Esophagus muscularis mucosa (tissue), 4 donors: ENCODE data around the gene THRB. TPM values are rescaled to one million over a fixed set of nuclear protein-coding genes. Genes with fewer than 3 reads are reported as not detected.

Experiments
- DNase-seq: peaks from one replicate; pipeline ENCODE4 v3.0.0-alpha.2; 2017; ENCODE audit errors: extremely low spot score
- H3K27ac ChIP-seq, 4 donors: fragments of 200-600 bp; sonication (generic); replicated peaks in 1 of 4; 1 replicate in 3 of 4; 2 replicates in 1 of 4; pipeline ENCODE4 v1.5.1; 2016 to 2019; ENCODE audit warnings: mild to moderate bottlenecking in 1 of 4
- H3K27me3 ChIP-seq, 4 donors: fragments of 200-600 bp; sonication (generic); one replicate each; pipeline versions ENCODE4 v1.5.1 to v1.6.0; 2016 to 2019
- H3K36me3 ChIP-seq, 4 donors: fragments of 200-600 bp; sonication (generic); one replicate each; pipeline ENCODE4 v1.5.1; 2016 to 2019
- H3K4me1 ChIP-seq, 4 donors: fragments of 200-600 bp; sonication (generic); one replicate each; pipeline ENCODE4 v1.5.1; 2016 to 2019
- H3K4me3 ChIP-seq, 4 donors: fragments of 200-600 bp; sonication (generic); 1 replicate in 2 of 4; 2 replicates in 2 of 4; pipeline ENCODE4 v1.5.1; 2016 to 2019; ENCODE audit warnings: mild to moderate bottlenecking in 4 of 4, moderate library complexity in 1 of 4
- H3K9me3 ChIP-seq, 4 donors: fragments of 200-600 bp; sonication (generic); 1 replicate in 3 of 4; 2 replicates in 1 of 4; pipeline ENCODE4 v1.5.1; 2016 to 2019
- EP300 ChIP-seq: sonication (generic); formaldehyde crosslinking; IDR thresholded peaks from one replicate; pipeline ENCODE4 v1.6.1; 2017; ENCODE audit warnings: antibody characterized with exemption
- POLR2A ChIP-seq: fragments of 450-650 bp; IDR thresholded peaks from one replicate; pipeline ENCODE4 v1.6.1; 2017; ENCODE audit warnings: antibody characterized with exemption, moderate library complexity, mild to moderate bottlenecking, low read depth
- POLR2AphosphoS5 ChIP-seq, 2 donors: sonication (generic); formaldehyde crosslinking; IDR thresholded peaks; one replicate each; pipeline ENCODE4 v1.6.1; 2017; ENCODE audit warnings: antibody characterized with exemption in 2 of 2
- WGBS: methylation state at CpG from one replicate; pipeline ENCODE4 v1.1.5; 2018; 5-methylcytosine and 5-hydroxymethylcytosine counted together
- intact Hi-C: fragments of 100-400 bp; cut with DNase I; formaldehyde crosslinking; loops from one replicate; pipeline ENCODE4 v1.15.1; 2023
- total RNA-seq, 4 donors: library from RNA; depleted of rRNA; stranded (reverse); fragments of >200 nt; gene quantifications; one replicate each; pipeline versions ENCODE4 v1.1.0 to v1.2.1, GENCODE V29; 2016
- TF ChIP-seq, protein P1 (sequence below), 3 experiments: fragments of 200-600 bp in 2 of 3; fragments of 450-650 bp in 1 of 3; sonication (generic) in 2 of 3; IDR thresholded peaks; one replicate each; pipeline ENCODE4 v1.5.1; 2017 to 2019; ENCODE audit warnings: antibody characterized with exemption in 3 of 3, mild to moderate bottlenecking in 2 of 3, moderate library complexity in 1 of 3

The THRB gene
- total RNA-seq, 4 donors from 2014 or later = 31.5 to 68.6 (median 39.3) TPM

- no peaks in the 10 kb centered on the region for H3K36me3 ChIP-seq
- DNase-seq = no peak
- TF ChIP-seq POLR2AphosphoS5 (IDR thresholded peaks at IDR 0.05) (no peak), POLR2A (no peak), EP300 (no peak)
- TF ChIP-seq, protein P1, sequence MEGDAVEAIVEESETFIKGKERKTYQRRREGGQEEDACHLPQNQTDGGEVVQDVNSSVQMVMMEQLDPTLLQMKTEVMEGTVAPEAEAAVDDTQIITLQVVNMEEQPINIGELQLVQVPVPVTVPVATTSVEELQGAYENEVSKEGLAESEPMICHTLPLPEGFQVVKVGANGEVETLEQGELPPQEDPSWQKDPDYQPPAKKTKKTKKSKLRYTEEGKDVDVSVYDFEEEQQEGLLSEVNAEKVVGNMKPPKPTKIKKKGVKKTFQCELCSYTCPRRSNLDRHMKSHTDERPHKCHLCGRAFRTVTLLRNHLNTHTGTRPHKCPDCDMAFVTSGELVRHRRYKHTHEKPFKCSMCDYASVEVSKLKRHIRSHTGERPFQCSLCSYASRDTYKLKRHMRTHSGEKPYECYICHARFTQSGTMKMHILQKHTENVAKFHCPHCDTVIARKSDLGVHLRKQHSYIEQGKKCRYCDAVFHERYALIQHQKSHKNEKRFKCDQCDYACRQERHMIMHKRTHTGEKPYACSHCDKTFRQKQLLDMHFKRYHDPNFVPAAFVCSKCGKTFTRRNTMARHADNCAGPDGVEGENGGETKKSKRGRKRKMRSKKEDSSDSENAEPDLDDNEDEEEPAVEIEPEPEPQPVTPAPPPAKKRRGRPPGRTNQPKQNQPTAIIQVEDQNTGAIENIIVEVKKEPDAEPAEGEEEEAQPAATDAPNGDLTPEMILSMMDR (IDR thresholded peaks at IDR 0.05) = no peak
- peaks cover 8 to 59% (median 44%) of the 10 kb centered on the region in 4 donors for H3K4me1 ChIP-seq
- H3K9me3 ChIP-seq = no peaks in the 10 kb centered on the region
- 92% methylated on average over 2 of the region's 2 CpGs for WGBS
- intact Hi-C loops = no loop called here
- no peak overlapping the region for H3K27ac ChIP-seq
- H3K27me3 ChIP-seq = no peaks in the 10 kb centered on the region
- no peak overlapping the region for H3K4me3 ChIP-seq
Observed at GRCh38 chr3:24382647-24383046, 112.0 kb downstream of the THRB start.

GRCh38 chr3:24379936-24380335 is 114.7 kb downstream of the THRB start:
- no peaks in the 10 kb centered on the region for H3K9me3 ChIP-seq
- H3K4me3 ChIP-seq = no peak overlapping the region
- no peaks in the 10 kb centered on the region for H3K36me3 ChIP-seq
- H3K27me3 ChIP-seq = no peaks in the 10 kb centered on the region
- intact Hi-C loops = no loop called here
- DNase-seq = no peak
- H3K4me1 ChIP-seq = peaks cover 9 to 55% (median 46%) of the 10 kb centered on the region in 4 donors
- TF ChIP-seq, protein P1 (IDR thresholded peaks at IDR 0.05) = no peak
- TF ChIP-seq POLR2A = no peak
- no peak overlapping the region for H3K27ac ChIP-seq

DNA sequence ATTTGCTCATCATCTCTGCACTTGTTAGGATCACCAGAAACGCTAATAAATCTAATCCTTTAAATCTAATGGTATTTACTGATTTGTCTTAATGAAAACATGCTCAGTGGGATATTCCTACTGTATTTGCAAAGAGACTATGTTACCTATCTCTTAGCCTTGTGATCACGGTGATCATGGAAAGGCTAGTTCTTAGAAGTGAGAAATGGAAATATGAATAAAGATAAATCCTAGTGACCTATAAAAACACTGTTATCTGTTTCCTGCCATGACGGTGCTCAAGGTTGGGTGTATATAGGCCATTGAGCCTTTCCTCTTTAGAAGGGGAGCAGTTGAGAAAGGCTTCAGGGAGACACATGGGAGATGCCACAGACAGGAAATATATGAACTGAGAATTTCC is 116.3 kb downstream of the THRB start:
- 89% methylated on average over 3 of the region's 3 CpGs for WGBS
- peaks cover 20 to 60% (median 53%) of the 10 kb centered on the region in 4 donors for H3K4me1 ChIP-seq
- no peaks in the 10 kb centered on the region for H3K27me3 ChIP-seq
- no peak overlapping the region for H3K27ac ChIP-seq
- H3K9me3 ChIP-seq = no peaks in the 10 kb centered on the region
- TF ChIP-seq POLR2AphosphoS5 (IDR thresholded peaks at IDR 0.05) = no peak
- intact Hi-C loops = no loop called here
- DNase-seq = no peak
- H3K36me3 ChIP-seq = no peaks in the 10 kb centered on the region
- H3K4me3 ChIP-seq = no peak overlapping the region

GRCh38 chr3:24377218-24377993 is 117.2 kb downstream of the THRB start:
- H3K36me3 ChIP-seq = no peaks in the 10 kb centered on the region
- peaks cover 20 to 60% (median 59%) of the 10 kb centered on the region in 4 donors for H3K4me1 ChIP-seq
- intact Hi-C loops = no loop called here
- peak overlapping the region in 3 of 4 donors; percentile 19 to 39 (median 30) for H3K27ac ChIP-seq
- no peaks in the 10 kb centered on the region for H3K9me3 ChIP-seq
- TF ChIP-seq, protein P1 (IDR thresholded peaks at IDR 0.05) = no peak
- TF ChIP-seq POLR2AphosphoS5 (IDR thresholded peaks at IDR 0.05) (no peak), EP300 (no peak), POLR2A (no peak)
- no peaks in the 10 kb centered on the region for H3K27me3 ChIP-seq
- no peak overlapping the region for H3K4me3 ChIP-seq
- no peak for DNase-seq

- Histone ChIP-seq H3K27ac (peak overlapping the region; percentile 16 to 40 (median 24)), H3K4me1 (peaks cover 20 to 60% (median 60%) of the 10 kb centered on the region in 4 donors), H3K27me3 (no peaks in the 10 kb centered on the region), H3K9me3 (no peaks in the 10 kb centered on the region), H3K36me3 (no peaks in the 10 kb centered on the region), H3K4me3 (no peak overlapping the region)
- intact Hi-C loops = no loop called here
- TF ChIP-seq POLR2A = no peak
- TF ChIP-seq, protein P1 (IDR thresholded peaks at IDR 0.05) = no peak
- no peak for TF ChIP-seq EP300
- TF ChIP-seq POLR2AphosphoS5 (IDR thresholded peaks at IDR 0.05) = no peak
- DNase-seq = no peak
- 48% methylated on average over 3 of the region's 3 CpGs for WGBS
Observed at GRCh38 chr3:24375947-24376384, 118.7 kb downstream of the THRB start.
